Thymus (tissue), 11 donors: ENCODE results near the gene HEATR5A. TPM values are rescaled to one million over a fixed set of nuclear protein-coding genes. Genes with fewer than 3 reads are reported as not detected.

Source experiments
- DNase-seq, 9 donors: peaks; one replicate each; pipeline ENCODE4 v3.0.0-alpha.2; 2013; ENCODE audit warnings: low spot score in 9 of 9, low read depth in 6 of 9, missing footprints in 1 of 9
- H3K27ac ChIP-seq, 2 donors: one replicate each; pipeline ENCODE4 v1.5.1; 2013; ENCODE audit warnings: control low read depth in 1 of 2, low read depth in 1 of 2, low read length in 1 of 2, mild to moderate bottlenecking in 1 of 2, moderate library complexity in 1 of 2
- H3K27me3 ChIP-seq, 2 donors: one replicate each; pipeline ENCODE4 v1.5.1; 2013; ENCODE audit warnings: low read length in 1 of 2; ENCODE audit not compliant: control insufficient read depth in 2 of 2, insufficient read depth in 1 of 2
- H3K36me3 ChIP-seq, 2 donors: one replicate each; pipeline ENCODE4 v1.5.1; 2013; ENCODE audit warnings: low read length in 1 of 2, mild to moderate bottlenecking in 1 of 2, moderate library complexity in 1 of 2; ENCODE audit not compliant: control insufficient read depth in 2 of 2, insufficient read depth in 2 of 2
- H3K4me1 ChIP-seq, 2 donors: one replicate each; pipeline ENCODE4 v1.5.1; 2013; ENCODE audit warnings: low read length in 2 of 2; ENCODE audit not compliant: control insufficient read depth in 2 of 2, insufficient read depth in 2 of 2
- H3K4me3 ChIP-seq, 2 donors: one replicate each; pipeline ENCODE4 v1.5.1; 2013; ENCODE audit warnings: low read length in 2 of 2, control low read depth in 1 of 2, mild to moderate bottlenecking in 1 of 2
- H3K9me3 ChIP-seq, 2 donors: one replicate each; pipeline ENCODE4 v1.5.1; 2013; ENCODE audit warnings: low read length in 1 of 2, mild to moderate bottlenecking in 1 of 2; ENCODE audit not compliant: control insufficient read depth in 2 of 2, insufficient read depth in 1 of 2
- WGBS: extraction: QIAGEN DNeasy Blood & Tissue Kit; methylation state at CpG from one replicate; pipeline ENCODE4 v1.1.7; 2013; 5-methylcytosine and 5-hydroxymethylcytosine counted together
- polyA plus RNA-seq: library from polyadenylated mRNA; stranded (reverse); fragments of 200-250 nt; gene quantifications from one replicate; pipeline ENCODE4 v1.2.3, GENCODE V29; 2013
- total RNA-seq: library from RNA; stranded (reverse); fragments of 120-200 nt; gene quantifications from one replicate; pipeline ENCODE4 v1.2.4, GENCODE V29; 2013
- donor health status: healthy.

Gene HEATR5A
- total and polyA plus RNA-seq, 2 donors, result 7.5 to 10.9 TPM

DNA sequence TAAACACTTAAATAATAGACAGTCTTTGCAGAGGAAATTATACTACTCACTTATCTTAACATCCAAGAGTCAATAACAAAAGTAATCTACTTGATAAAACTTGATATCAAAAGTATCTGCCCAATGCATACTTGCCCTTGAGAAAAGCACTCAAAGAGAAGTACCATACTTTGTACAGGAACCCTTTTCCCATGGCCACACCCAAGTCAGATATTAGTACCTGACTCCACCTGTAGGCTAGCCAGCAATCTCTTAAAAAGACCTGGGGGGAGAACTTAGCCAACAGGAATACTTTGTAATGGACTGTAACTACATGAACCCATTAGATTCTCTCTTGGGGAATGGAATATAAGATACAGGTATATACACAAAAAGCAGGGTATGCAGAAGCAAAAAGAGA is 113.2 kb downstream of the HEATR5A start:
- H3K27ac ChIP-seq, result no peak overlapping the region
- no peak for DNase-seq
- no peaks in the 10 kb centered on the region for H3K27me3 ChIP-seq
- H3K36me3 ChIP-seq, result no peaks in the 10 kb centered on the region
- no peaks in the 10 kb centered on the region for H3K9me3 ChIP-seq
- H3K4me1 ChIP-seq, result no peaks in the 10 kb centered on the region
- H3K4me3 ChIP-seq, result no peak overlapping the region

GRCh38 chr14:31303654-31304053 is 116.7 kb downstream of the HEATR5A start:
- 85% methylated on average over 5 of the region's 5 CpGs for WGBS
- H3K4me3 ChIP-seq, result no peak overlapping the region
- H3K9me3 ChIP-seq, result no peaks in the 10 kb centered on the region
- H3K27me3 ChIP-seq, result no peaks in the 10 kb centered on the region
- no peaks in the 10 kb centered on the region for H3K4me1 ChIP-seq
- no peak for DNase-seq
- peaks cover 0 to 2% of the 10 kb centered on the region in 2 donors for H3K36me3 ChIP-seq
- no peak overlapping the region for H3K27ac ChIP-seq

DNA sequence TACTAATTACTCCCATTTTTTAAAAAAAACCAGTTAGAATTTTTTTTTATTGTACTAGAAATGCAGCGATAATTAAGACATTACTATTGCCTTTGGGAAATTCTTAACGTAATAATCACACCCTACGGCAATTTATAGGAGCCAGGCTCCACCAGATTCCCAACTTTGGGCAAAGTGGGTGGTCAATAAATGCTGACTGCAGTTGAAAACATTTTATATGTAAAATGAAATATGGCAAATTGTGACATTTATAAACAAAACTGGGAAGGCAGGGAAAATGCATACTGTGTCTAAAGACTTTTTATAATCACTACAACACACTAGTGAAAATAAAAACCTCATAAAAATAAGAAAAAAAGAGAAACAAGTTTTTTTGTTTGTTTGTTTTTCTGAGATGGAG is 119.5 kb downstream of the HEATR5A start:
- Histone ChIP-seq H3K27me3 (no peaks in the 10 kb centered on the region), H3K9me3 (no peaks in the 10 kb centered on the region), H3K4me3 (no peak overlapping the region), H3K4me1 (no peaks in the 10 kb centered on the region), H3K36me3 (peaks cover 0 to 2% of the 10 kb centered on the region in 2 donors), H3K27ac (no peak overlapping the region)
- 97% methylated on average over 3 of the region's 3 CpGs for WGBS
- no peak for DNase-seq

DNA sequence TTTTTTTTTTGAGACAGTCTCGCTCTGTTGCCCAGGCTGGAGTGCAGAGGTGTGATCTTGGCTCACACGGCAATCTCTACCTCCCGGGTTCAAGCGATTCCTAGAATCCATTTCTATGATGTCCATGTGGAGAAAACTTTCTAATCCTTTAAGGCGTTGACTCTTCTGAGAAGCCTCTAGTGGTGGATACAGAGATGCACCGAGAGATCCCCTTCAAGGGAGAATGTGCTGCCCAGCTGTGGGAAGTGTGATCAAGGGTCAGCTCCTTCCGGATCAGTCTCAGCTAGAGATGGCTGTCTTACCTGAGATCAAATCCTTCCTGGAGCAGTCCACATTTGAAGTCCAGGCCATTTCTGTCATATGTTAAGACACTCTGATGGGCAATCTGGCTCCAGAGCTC is 120.1 kb downstream of the HEATR5A start:
- Histone ChIP-seq H3K36me3 (peaks cover 0 to 2% of the 10 kb centered on the region in 2 donors), H3K27ac (no peak overlapping the region), H3K4me3 (no peak overlapping the region)

DNA sequence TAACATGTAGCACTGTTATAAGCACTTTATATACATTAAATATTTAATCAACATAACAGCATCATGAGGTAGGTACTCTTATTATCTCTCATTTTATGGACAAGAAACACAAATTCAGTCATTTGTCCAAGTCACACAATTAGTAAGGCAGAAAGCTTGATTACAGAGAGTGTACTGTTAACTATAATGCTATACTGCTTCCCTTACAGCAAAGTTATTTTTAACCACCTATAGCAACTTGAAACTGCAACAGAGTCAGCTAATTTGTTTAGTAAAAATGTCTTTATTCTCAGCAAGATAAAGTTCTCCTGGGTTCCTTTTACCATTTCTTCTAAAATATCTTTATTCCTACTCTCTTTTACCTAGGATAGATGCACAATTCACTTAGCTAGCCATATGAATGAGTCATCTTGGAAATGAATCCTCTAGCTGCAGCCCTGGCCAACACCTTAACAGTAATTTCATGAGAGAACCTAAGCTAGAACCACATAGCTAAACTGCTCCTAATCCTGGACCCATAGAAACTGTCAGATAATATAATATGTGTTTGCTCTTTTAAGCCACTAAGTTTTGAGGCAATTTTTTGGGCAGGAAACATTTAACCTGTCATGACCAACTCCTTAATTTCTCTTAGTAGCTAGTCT is 122.5 kb downstream of the HEATR5A start:
- Histone ChIP-seq H3K36me3 (peaks cover 0 to 2% of the 10 kb centered on the region in 2 donors), H3K9me3 (no peaks in the 10 kb centered on the region)

More for the DNA sequence above, 120.1 kb downstream of the HEATR5A start:
- Histone ChIP-seq H3K27me3 (no peaks in the 10 kb centered on the region), H3K9me3 (no peaks in the 10 kb centered on the region), H3K4me1 (no peaks in the 10 kb centered on the region)
- 98% methylated on average over 7 of the region's 7 CpGs for WGBS
- DNase-seq, result no peak

GRCh38 chr14:31297112-31297511 is 123.2 kb downstream of the HEATR5A start:
- DNase-seq, result no peak
- no peaks in the 10 kb centered on the region for H3K27me3 ChIP-seq
- H3K9me3 ChIP-seq, result no peaks in the 10 kb centered on the region
- H3K36me3 ChIP-seq, result peaks cover 0 to 2% of the 10 kb centered on the region in 2 donors
- H3K4me1 ChIP-seq, result no peaks in the 10 kb centered on the region
- WGBS, result 98% methylated on average over 6 of the region's 6 CpGs
- H3K4me3 ChIP-seq, result no peak overlapping the region
- H3K27ac ChIP-seq, result no peak overlapping the region

More for the DNA sequence above, 122.5 kb downstream of the HEATR5A start:
- H3K4me3 ChIP-seq, result no peak overlapping the region
- no peaks in the 10 kb centered on the region for H3K4me1 ChIP-seq
- no peak overlapping the region for H3K27ac ChIP-seq
- no peaks in the 10 kb centered on the region for H3K27me3 ChIP-seq
- DNase-seq, result no peak

- no peaks in the 10 kb centered on the region for H3K36me3 ChIP-seq
- H3K4me1 ChIP-seq, result no peaks in the 10 kb centered on the region
- H3K27me3 ChIP-seq, result no peaks in the 10 kb centered on the region
- no peak for DNase-seq
- H3K27ac ChIP-seq, result no peak overlapping the region
- H3K4me3 ChIP-seq, result no peak overlapping the region
- no peaks in the 10 kb centered on the region for H3K9me3 ChIP-seq
- 82% methylated on average over 7 of the region's 7 CpGs for WGBS
Measured at GRCh38 chr14:31294746-31295405, 125.5 kb downstream of the HEATR5A start.

GRCh38 chr14:31292937-31293616 is 127.3 kb downstream of the HEATR5A start:
- 97% methylated on average over 3 of the region's 3 CpGs for WGBS
- no peak for DNase-seq
- no peaks in the 10 kb centered on the region for H3K4me1 ChIP-seq
- no peak overlapping the region for H3K4me3 ChIP-seq
- no peaks in the 10 kb centered on the region for H3K27me3 ChIP-seq
- H3K9me3 ChIP-seq, result no peaks in the 10 kb centered on the region
- H3K27ac ChIP-seq, result no peak overlapping the region
- H3K36me3 ChIP-seq, result no peaks in the 10 kb centered on the region

GRCh38 chr14:31291210-31291609 is 129.1 kb downstream of the HEATR5A start:
- no peak overlapping the region for H3K27ac ChIP-seq
- no peak for DNase-seq
- H3K4me1 ChIP-seq, result no peaks in the 10 kb centered on the region
- no peaks in the 10 kb centered on the region for H3K36me3 ChIP-seq
- no peak overlapping the region for H3K4me3 ChIP-seq
- no peaks in the 10 kb centered on the region for H3K27me3 ChIP-seq
- H3K9me3 ChIP-seq, result peaks cover 0 to 4% of the 10 kb centered on the region in 2 donors
